K562 (cell line): Measurements from ENCODE around the gene PLEKHA5. TPM values are rescaled to one million over a fixed set of nuclear protein-coding genes. Genes with fewer than 3 reads are reported as not detected.

Experiments used
- ATAC-seq: fragments of 200-7000 bp; cut with Tn5 transposase; 3 replicates; pipeline ENCODE4 v1.9.1; 2020; ENCODE audit warnings: moderate library complexity
- BruUV-seq: library from RNA; stranded (reverse); fragments of 400-500 nt; replicated peaks from 2 replicates; lab custom pipeline; 2021; lab: Mats Ljungman, UMichigan
- CTCF ChIA-PET: fragments of 300-600 bp; formaldehyde crosslinking; extraction: SDS; loops from one replicate; lab custom pipeline; 2021; ENCODE audit warnings: low intra/inter-chr PET ratio; lab: Yijun Ruan, JAX
- POLR2A ChIA-PET: fragments of 300-600, 350-650 bp; sonication (Branson Sonifier 250); formaldehyde crosslinking; extraction: SDS; loops from one replicate; lab custom pipeline; 2021; ENCODE audit warnings: antibody characterized with exemption, inconsistent platforms; lab: Yijun Ruan, JAX
- DNase-seq, 4 experiments: peaks; one replicate each; pipeline versions ENCODE4 v3.0.0 to v3.0.0-alpha.2; 2011 to 2018; ENCODE audit warnings: low spot score in 3 of 4, mixed read lengths in 3 of 4; ENCODE audit errors: extremely low read depth in 1 of 4
- FAIRE-seq: peaks from 2 replicates; lab custom pipeline; 2011; peaks lifted over from hg19 to GRCh38; lab: Jason Lieb, UNC
- H2AFZ ChIP-seq: 2 replicates; pipeline ENCODE4 v1.6.0; 2011; ENCODE audit warnings: low read depth, low read length, control low read depth, inconsistent platforms
- H3K27ac ChIP-seq: fragments of 200-600 bp; 3 replicates; pipeline ENCODE4 v1.8.0; 2011; ENCODE audit warnings: low read depth, mild to moderate bottlenecking, control low read depth, inconsistent platforms, low read length, moderate library complexity, mixed read lengths; ENCODE audit errors: extremely low read depth
- H3K27me3 ChIP-seq, 2 experiments: fragments of 300-600 bp in 1 of 2; 2 replicates in 1 of 2; 3 replicates in 1 of 2; pipeline versions ENCODE4 v1.6.0 to v1.8.0; 2011; ENCODE audit warnings: inconsistent platforms in 2 of 2, low read length in 2 of 2, mild to moderate bottlenecking in 1 of 2, mixed read lengths in 1 of 2, moderate library complexity in 1 of 2; ENCODE audit not compliant: control insufficient read depth in 2 of 2, insufficient read depth in 2 of 2
- H3K36me3 ChIP-seq: fragments of 300-600 bp; 3 replicates; pipeline ENCODE4 v1.8.0; 2011; ENCODE audit warnings: mild to moderate bottlenecking, low read length, inconsistent platforms; ENCODE audit not compliant: control insufficient read depth, insufficient read depth
- H3K4me1 ChIP-seq, 2 experiments: fragments of 200-600 bp in 1 of 2; replicated peaks in 1 of 2; 2 replicates in 1 of 2; 3 replicates in 1 of 2; pipeline versions ENCODE4 v1.5.1 to v1.8.0; 2011; ENCODE audit warnings: inconsistent platforms in 2 of 2, low read length in 2 of 2, mild to moderate bottlenecking in 1 of 2, mixed read lengths in 1 of 2, moderate library complexity in 1 of 2; ENCODE audit not compliant: control insufficient read depth in 2 of 2, insufficient read depth in 2 of 2
- H3K4me2 ChIP-seq: 2 replicates; pipeline ENCODE4 v1.6.1; 2011; ENCODE audit warnings: low read length, control low read depth, inconsistent platforms, mixed read lengths; ENCODE audit not compliant: insufficient read depth
- H3K4me3 ChIP-seq: fragments of 200-600 bp; sonication (generic), shearing (Covaris generic); 2 replicates; pipeline ENCODE4 v1.5.1; 2016; ENCODE audit warnings: control low read depth, inconsistent platforms
- H3K79me2 ChIP-seq: fragments of 200-600 bp; 3 replicates; pipeline ENCODE4 v1.8.0; 2011; ENCODE audit warnings: low read length, inconsistent platforms; ENCODE audit not compliant: control insufficient read depth, insufficient read depth
- H3K9ac ChIP-seq, 2 experiments: 2 replicates each; pipeline versions ENCODE4 v1.6.0 to v1.6.1; 2011; ENCODE audit warnings: low read depth in 2 of 2, low read length in 2 of 2, control low read depth in 1 of 2, inconsistent platforms in 1 of 2, mild to moderate bottlenecking in 1 of 2, mixed read lengths in 1 of 2; ENCODE audit not compliant: insufficient read depth in 1 of 2
- H3K9me1 ChIP-seq: one replicate; pipeline ENCODE4 v1.6.0; 2011; ENCODE audit warnings: inconsistent platforms, mild to moderate bottlenecking, low read length, moderate library complexity; ENCODE audit not compliant: control insufficient read depth, insufficient read depth
- H3K9me3 ChIP-seq: replicated peaks from 2 replicates; pipeline ENCODE4 v1.5.1; 2011; ENCODE audit warnings: low read depth, low read length, inconsistent platforms; ENCODE audit not compliant: control insufficient read depth, insufficient read depth
- H4K20me1 ChIP-seq: replicated peaks from 2 replicates; pipeline ENCODE4 v1.6.1; 2011; ENCODE audit warnings: low read length, inconsistent platforms, mixed read lengths; ENCODE audit not compliant: control insufficient read depth, insufficient read depth
- CC2D1A ChIP-seq: fragments of 450-650 bp; IDR thresholded peaks from 2 replicates; pipeline ENCODE4 v1.6.1; 2017; ENCODE audit warnings: mild to moderate bottlenecking
- ID3 ChIP-seq, 2 experiments: fragments of 250-450 bp in 1 of 2; fragments of 450-650 bp in 1 of 2; sonication (Bioruptor Pico) in 1 of 2; IDR thresholded peaks; 2 replicates each; pipeline versions ENCODE4 v1.6.1 to v1.8.0; 2016 to 2021; ENCODE audit warnings: mild to moderate bottlenecking in 2 of 2, moderate library complexity in 2 of 2, missing compliant biosample characterization in 1 of 2, missing genetic modification characterization in 1 of 2
- KLF10 ChIP-seq: fragments of 250-450 bp; sonication (Bioruptor Pico); IDR thresholded peaks from 2 replicates; pipeline ENCODE4 v1.6.1; 2021; ENCODE audit warnings: matching md5 sums
- LCOR ChIP-seq: sonication (generic); formaldehyde crosslinking; IDR thresholded peaks from 2 replicates; pipeline ENCODE4 v1.8.0; 2022; ENCODE audit warnings: mild to moderate bottlenecking, missing genetic modification reagents
- WGBS: fragments of 100-300 bp; shearing (Covaris generic); methylation state at CpG from one replicate; pipeline ENCODE4 v1.1.6; 2016; ENCODE audit warnings: low coverage, mixed read lengths; ENCODE audit not compliant: insufficient coverage; ENCODE audit errors: missing lambda C conversion rate; 5-methylcytosine and 5-hydroxymethylcytosine counted together
- in situ Hi-C: fragments of 300-500 bp; cut with MboI; formaldehyde crosslinking; loops from 4 replicates; pipeline ENCODE4 v1.15.0; 2018; ENCODE audit warnings: inconsistent platforms, mixed read lengths
- intact Hi-C: fragments of 100-400 bp; cut with micrococcal nuclease; formaldehyde crosslinking; loops from 2 replicates; pipeline ENCODE4 v1.14.2; 2022
- polyA plus RNA-seq, 8 experiments: library from polyadenylated mRNA; depleted of rRNA in 4 of 8; stranded (reverse) in 5 of 8; unstranded in 3 of 8; fragments of >200 nt; fragmentation: Nextera tagmentation in 2 of 8; fragmentation: Illumina TruSeq in 1 of 8; extraction: Ambion mirVana in 2 of 8; extraction: Trizol in 1 of 8; gene quantifications; 2 replicates each; pipeline versions ENCODE4 v1.2.1 to v1.2.3, GENCODE V29; 2011 to 2014; ENCODE audit warnings: inconsistent platforms in 1 of 8, missing spikeins in 1 of 8
- total RNA-seq, 7 experiments: library from RNA; depleted of rRNA in 6 of 7; stranded (reverse); fragments of >200 nt in 6 of 7; fragmentation: Illumina TruSeq in 2 of 7; extraction: Trizol in 2 of 7; gene quantifications; 2 replicates each; pipeline versions ENCODE4 v1.2.1 to v1.2.3, GENCODE V29; 2011 to 2021; ENCODE audit warnings: low replicate concordance in 1 of 7

Gene PLEKHA5
- total and polyA plus RNA-seq, 9 of the 15 experiments (the other 6 are each of a cell fraction or from before 2014, with no cell fraction given): 7.2 to 26.2 (median 17.4) TPM

- TF ChIP-seq CC2D1A: no peak
Observed at GRCh38 chr12:19211802-19212201, 82.3 kb downstream of the PLEKHA5 start (continued).

DNA sequence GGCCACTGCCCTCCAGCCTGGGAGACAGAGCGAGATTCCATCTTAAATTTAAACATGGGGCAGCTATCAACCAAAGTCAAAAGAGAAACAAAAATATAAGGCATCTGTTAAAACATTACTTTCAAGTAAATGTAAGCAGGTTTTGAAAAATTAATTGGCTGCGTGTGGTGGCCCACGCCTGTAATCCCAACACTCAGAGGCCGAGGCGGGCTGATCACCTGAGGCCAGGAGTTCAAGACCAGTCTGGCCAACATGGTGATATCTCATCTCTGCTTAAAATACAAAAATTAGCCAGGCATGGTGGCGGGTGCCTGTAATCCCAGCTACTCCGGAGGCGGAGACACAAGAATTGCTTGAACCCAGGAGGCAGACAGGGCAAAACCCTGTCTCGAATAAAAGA is 82.7 kb downstream of the PLEKHA5 start:
- H3K4me1 ChIP-seq: no peaks in the 10 kb centered on the region; a peak in 1 of 5 replicates
- no peak overlapping the region for H2AFZ ChIP-seq
- DNase-seq (no peak), FAIRE-seq (no peak), ATAC-seq (no peak)
- no peak overlapping the region for H3K27ac ChIP-seq
- no peaks in the 10 kb centered on the region for H3K36me3 ChIP-seq
- no peaks in the 10 kb centered on the region for H4K20me1 ChIP-seq
- in situ Hi-C loops (no loop called here), intact Hi-C loops (no loop called here)
- POLR2A ChIA-PET: interaction anchor here (0.7 to 0.9 kb wide), 2 partner anchors 17 to 105 kb away, joined by 3 read pairs; no protein-coding TSS in a partner anchor
- H3K9me1 ChIP-seq: peaks cover 2% of the 10 kb centered on the region
- TF ChIP-seq LCOR (CRISPR knock-in tag) (no peak), ID3 (CRISPR knock-in tag; IDR thresholded peaks at IDR 0.05) (no peak), ID3 (tag; IDR thresholded peaks at IDR 0.05) (no peak), KLF10 (CRISPR knock-in tag) (no peak)
- H3K9me3 ChIP-seq: no peaks in the 10 kb centered on the region
- 97% methylated on average over 6 of the region's 9 CpGs for WGBS
- CTCF ChIA-PET: no interaction called here
- H3K79me2 ChIP-seq: no peaks in the 10 kb centered on the region; the same call in 2 of the 3 replicates
- H3K9ac ChIP-seq: no peak overlapping the region
- no peak overlapping the region for H3K4me2 ChIP-seq
- no peaks in the 10 kb centered on the region for H3K27me3 ChIP-seq
- no TSS peak for BruUV-seq
- H3K4me3 ChIP-seq: no peak overlapping the region
